ENCODE measurements around the gene ASCC2.

ASCC2 gene

DNA sequence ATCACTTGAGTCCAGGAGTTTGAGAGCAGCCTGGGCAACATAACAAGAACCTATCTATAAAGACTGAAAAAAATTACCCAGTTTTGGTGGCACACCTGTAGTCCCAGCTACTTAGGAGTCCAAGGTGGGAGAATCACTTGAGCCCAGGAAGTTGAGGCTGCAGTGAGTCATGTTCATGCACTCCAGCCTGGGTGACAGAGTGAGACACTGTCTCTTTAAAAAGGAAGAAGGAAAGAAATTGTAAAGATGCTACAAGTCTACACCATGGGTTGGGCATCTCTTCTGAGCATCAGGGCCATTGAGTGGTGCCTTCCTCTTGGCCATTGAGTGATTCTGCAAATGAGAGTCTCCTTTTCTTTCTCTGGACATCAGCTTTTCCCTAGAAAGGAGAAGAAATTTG is 29.2 kb upstream of the ASCC2 start:
- TF ChIP-seq, protein P1, sequence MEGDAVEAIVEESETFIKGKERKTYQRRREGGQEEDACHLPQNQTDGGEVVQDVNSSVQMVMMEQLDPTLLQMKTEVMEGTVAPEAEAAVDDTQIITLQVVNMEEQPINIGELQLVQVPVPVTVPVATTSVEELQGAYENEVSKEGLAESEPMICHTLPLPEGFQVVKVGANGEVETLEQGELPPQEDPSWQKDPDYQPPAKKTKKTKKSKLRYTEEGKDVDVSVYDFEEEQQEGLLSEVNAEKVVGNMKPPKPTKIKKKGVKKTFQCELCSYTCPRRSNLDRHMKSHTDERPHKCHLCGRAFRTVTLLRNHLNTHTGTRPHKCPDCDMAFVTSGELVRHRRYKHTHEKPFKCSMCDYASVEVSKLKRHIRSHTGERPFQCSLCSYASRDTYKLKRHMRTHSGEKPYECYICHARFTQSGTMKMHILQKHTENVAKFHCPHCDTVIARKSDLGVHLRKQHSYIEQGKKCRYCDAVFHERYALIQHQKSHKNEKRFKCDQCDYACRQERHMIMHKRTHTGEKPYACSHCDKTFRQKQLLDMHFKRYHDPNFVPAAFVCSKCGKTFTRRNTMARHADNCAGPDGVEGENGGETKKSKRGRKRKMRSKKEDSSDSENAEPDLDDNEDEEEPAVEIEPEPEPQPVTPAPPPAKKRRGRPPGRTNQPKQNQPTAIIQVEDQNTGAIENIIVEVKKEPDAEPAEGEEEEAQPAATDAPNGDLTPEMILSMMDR (IDR thresholded peaks at IDR 0.05) = no peak

DNA sequence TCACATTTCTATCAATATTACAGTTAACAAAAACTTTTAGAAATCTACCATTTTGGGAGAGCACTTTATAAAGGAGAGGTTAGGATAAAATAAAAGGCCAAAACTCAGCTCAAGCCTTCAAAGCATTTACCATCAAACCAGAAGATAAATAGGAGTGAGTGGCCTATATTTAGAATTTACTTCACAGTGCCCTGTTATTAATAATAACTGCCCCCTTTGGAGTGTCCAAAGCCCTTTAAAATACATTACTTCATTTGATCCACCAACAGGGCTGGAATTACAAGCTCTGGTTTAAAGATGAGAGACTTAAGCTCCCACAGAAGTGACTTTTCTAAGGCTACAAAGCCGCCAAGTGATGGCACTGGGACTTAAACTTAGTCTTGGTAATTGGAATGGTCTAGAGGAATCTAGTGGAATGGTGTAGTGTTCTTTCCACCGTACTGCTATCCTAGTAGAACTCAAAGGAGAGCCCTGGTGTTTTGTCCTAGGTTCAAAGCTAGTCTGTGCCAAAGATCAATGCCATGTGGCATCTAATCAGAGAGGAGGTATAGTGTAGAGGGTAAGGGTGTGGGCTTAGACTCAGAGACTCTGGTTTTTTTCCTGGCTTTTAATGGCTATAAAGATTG is 23.7 kb upstream of the ASCC2 start:
- TF ChIP-seq, protein P1 (IDR thresholded peaks at IDR 0.05) = no peak

DNA sequence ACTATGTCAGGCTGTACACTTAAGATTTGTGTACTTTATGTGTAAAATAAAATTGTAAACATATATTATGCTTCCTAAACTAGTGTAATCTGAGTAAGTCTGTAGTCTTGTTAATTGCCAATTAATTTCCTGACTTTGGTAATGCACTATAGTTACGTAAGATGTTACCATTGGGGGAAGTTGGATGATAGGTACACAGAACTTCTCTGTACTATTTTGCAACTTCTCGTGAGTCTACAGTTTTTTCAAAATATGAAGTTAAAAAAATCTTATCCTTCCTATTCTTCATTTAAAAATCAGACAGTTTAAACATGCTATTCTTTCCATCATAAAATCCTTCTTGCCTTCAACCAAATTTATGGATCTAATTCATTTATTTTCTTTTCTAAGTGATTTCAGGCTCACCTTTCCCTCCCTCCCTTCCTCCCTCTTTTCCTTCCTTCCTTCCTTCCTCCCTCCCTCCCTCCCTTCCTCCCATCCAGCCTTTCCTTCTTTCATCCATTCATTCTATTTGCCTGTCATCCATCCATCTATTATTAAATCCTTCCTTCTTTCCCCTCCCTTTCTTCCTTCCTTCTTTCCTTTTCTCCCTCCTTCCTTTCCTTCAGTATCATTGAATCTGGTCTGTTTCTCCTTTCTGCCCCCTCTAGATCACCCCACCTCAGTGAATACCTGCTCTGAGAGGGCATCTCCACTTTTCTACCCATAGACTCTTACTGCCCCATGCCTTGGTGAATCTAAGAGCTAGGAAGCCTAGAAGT is 22.1 kb upstream of the ASCC2 start:
- TF ChIP-seq, protein P1 (IDR thresholded peaks at IDR 0.05) = no peak

DNA sequence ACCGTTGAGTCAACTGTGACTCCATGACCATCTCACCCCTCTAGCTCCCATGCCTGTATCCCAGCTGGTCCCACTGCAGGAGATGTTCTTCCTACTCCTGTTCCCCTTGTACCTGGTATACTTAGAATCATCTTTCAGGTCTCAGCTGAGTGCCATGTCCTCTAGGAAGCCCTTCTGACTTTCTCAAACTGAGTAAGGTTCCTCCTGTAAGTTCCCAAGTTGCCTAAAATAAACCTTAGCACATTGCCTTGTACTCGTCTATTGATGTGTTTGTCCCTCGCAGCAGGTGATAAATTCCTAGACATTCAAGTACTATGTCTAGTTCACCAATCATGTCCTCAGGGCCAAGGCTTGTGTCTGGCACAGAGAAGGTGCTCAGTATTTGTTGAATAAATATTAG is 18.4 kb upstream of the ASCC2 start:
- TF ChIP-seq, protein P1 (IDR thresholded peaks at IDR 0.05) = no peak

DNA sequence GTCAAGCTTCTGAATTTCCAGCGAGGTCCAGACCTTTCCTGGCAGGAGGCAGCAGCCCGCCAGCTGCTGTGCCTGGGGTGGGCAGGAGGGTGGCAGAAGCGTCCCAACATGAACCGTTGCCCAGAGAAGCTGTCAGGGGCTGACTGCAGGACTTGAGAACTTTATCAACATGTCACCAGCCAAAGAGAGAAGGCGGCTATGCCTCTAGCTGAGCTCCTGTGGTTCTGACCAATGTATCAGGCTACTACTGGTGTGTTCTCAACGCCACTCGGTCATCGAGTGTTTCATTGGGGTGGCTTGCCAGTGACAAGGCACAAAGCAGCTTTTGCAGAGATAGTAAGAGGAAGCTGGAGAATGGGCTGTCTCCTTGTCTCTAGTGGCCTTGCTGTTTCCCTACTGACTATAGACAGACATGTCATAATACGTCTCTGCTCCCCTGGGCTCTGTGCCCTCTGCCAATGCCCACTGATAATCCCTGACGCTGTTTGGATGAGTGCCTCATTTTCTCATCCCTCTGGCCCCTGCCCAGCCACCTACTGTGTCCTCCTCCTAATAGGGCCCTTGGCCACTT is 17.6 kb upstream of the ASCC2 start:
- TF ChIP-seq, protein P1 (IDR thresholded peaks at IDR 0.05) = no peak

DNA sequence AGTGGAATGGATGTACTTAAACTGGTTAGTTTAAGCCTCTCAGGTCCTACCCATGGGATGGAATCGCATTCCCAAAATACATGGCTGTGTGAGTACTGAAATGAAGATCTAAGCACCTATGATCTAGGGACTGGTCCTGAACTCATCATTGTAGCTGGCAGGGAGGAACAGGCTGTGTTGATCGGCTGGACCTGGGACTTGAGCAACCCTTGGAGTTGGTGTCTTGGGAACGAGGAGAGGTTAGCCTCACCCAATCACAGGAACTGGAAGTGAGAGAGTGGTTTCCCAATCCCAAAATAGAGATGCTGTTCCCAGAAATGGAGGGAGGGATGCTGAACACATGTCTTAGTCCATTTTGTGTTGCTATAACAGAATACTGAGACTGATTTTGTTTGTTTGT is 16.4 kb upstream of the ASCC2 start:
- TF ChIP-seq, protein P1 (IDR thresholded peaks at IDR 0.05) = no peak

DNA sequence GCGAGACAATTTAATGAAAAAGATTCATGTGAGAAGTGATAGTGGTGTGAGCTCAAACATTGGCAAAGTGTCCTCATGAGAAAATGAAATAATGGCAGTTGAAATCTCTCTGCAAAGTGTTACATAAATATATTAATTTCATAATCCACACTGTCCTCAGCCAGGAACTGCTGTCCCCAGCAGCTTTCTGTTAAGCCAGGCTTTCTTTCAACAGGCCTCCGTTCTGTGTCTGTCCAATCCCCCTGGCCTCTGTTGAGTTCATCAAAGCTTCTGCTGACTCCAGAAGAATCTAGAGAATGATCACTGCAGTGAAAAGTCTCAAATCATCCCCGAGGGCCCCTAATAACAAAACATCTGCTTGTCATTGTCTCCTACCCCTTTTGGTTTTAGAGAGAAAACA is 10.0 kb upstream of the ASCC2 start:
- TF ChIP-seq, protein P1 (IDR thresholded peaks at IDR 0.05) = no peak

Measured in LNCAP (cell line).